PC-9 (cell line): Measurements from ENCODE around the gene KCNRG. TPM values are rescaled to one million over a fixed set of nuclear protein-coding genes. Genes with fewer than 3 reads are reported as not detected.
A peak's percentile ranks its signal among the peaks of the same experiment; 100 is the strongest.
"Not testable (repeated sequence)": the region's sequence is repeated elsewhere in the genome, so short reads cannot be mapped to it uniquely, and the experiment has no call there.

Experiments used
- BruUV-seq: library from RNA; stranded (reverse); fragments of 400-500 nt; replicated peaks from 2 replicates; lab custom pipeline; 2021; lab: Mats Ljungman, UMichigan
- CTCF ChIA-PET: fragments of 300-600 bp; sonication (Branson Sonifier 250); formaldehyde crosslinking; loops from one replicate; lab custom pipeline; 2022; ENCODE audit warnings: antibody characterized with exemption; lab: Charles Lee
- POLR2A ChIA-PET: fragments of 300-600 bp; sonication (Branson Sonifier 250); formaldehyde crosslinking; loops from one replicate; lab custom pipeline; 2022; ENCODE audit warnings: antibody characterized with exemption; ENCODE audit not compliant: unreplicated experiment; lab: Charles Lee
- DNase-seq, 2 experiments: peaks; one replicate each; pipeline versions ENCODE4 v3.0.0 to v3.0.0-alpha.2; 2015 to 2022; ENCODE audit warnings: mixed read lengths in 1 of 2
- H2AFZ ChIP-seq: fragments of 200-600 bp; sonication (generic); 2 replicates; pipeline ENCODE4 v1.8.1; 2017; ENCODE audit warnings: antibody characterized with exemption
- H3F3A ChIP-seq: fragments of 200-600 bp; sonication (generic); 2 replicates; pipeline ENCODE4 v1.8.1; 2017; ENCODE audit warnings: antibody characterized with exemption, mild to moderate bottlenecking, low read depth; ENCODE audit not compliant: insufficient read depth
- H3K27ac ChIP-seq: fragments of 200-600 bp; sonication (generic); 2 replicates; pipeline ENCODE4 v1.6.1; 2016; ENCODE audit warnings: mixed run types
- H3K27me3 ChIP-seq: fragments of 200-600 bp; sonication (generic); 2 replicates; pipeline ENCODE4 v1.6.1; 2016; ENCODE audit warnings: low read depth, mixed run types; ENCODE audit not compliant: insufficient read depth
- H3K36me3 ChIP-seq: fragments of 200-600 bp; sonication (generic); 2 replicates; pipeline ENCODE4 v1.6.1; 2016; ENCODE audit warnings: low read depth, mixed run types
- H3K4me1 ChIP-seq: fragments of 200-600 bp; sonication (generic); replicated peaks from 2 replicates; pipeline ENCODE4 v1.6.1; 2016; ENCODE audit warnings: mixed run types; ENCODE audit not compliant: insufficient read depth
- H3K4me2 ChIP-seq: fragments of 200-600 bp; sonication (generic); 2 replicates; pipeline ENCODE4 v1.6.1; 2017; ENCODE audit warnings: mixed run types
- H3K4me3 ChIP-seq: fragments of 200-600 bp; sonication (generic); 2 replicates; pipeline ENCODE4 v1.6.1; 2016; ENCODE audit warnings: mixed run types
- H3K79me2 ChIP-seq: fragments of 200-600 bp; sonication (generic); 2 replicates; pipeline ENCODE4 v1.6.1; 2017; ENCODE audit warnings: low read depth, mixed run types
- H3K9me2 ChIP-seq: fragments of 200-600 bp; sonication (generic); 2 replicates; pipeline ENCODE4 v1.8.1; 2017; ENCODE audit warnings: mild to moderate bottlenecking; ENCODE audit not compliant: insufficient read depth
- H3K9me3 ChIP-seq: fragments of 200-600 bp; sonication (generic); 2 replicates; pipeline ENCODE4 v1.8.1; 2016; ENCODE audit warnings: low read depth; ENCODE audit not compliant: insufficient read depth
- H4K20me1 ChIP-seq: fragments of 200-600 bp; sonication (generic); 2 replicates; pipeline ENCODE4 v1.8.1; 2017; ENCODE audit not compliant: insufficient read depth
- EZH2 ChIP-seq: fragments of 200-600 bp; sonication (generic); IDR thresholded peaks from 2 replicates; pipeline ENCODE4 v1.8.0; 2017; ENCODE audit warnings: antibody characterized with exemption, low read depth
- intact Hi-C: fragments of 100-400 bp; cut with micrococcal nuclease; formaldehyde crosslinking; loops from one replicate; pipeline ENCODE4 v1.10.0; 2022; ENCODE audit not compliant: unreplicated experiment
- total RNA-seq: library from RNA; stranded (reverse); gene quantifications from 2 replicates; pipeline ENCODE4 v1.2.3, GENCODE V29; 2021
- TF ChIP-seq, protein P1 (sequence below): fragments of 200-600 bp; sonication (generic); conservative IDR thresholded peaks from 2 replicates; pipeline ENCODE4 v1.6.1; 2017; ENCODE audit warnings: mixed run types, antibody characterized with exemption, mild to moderate bottlenecking, moderate library complexity

The KCNRG gene
- total RNA-seq, 1 experiment from 2014 or later: 0.41 TPM

DNA sequence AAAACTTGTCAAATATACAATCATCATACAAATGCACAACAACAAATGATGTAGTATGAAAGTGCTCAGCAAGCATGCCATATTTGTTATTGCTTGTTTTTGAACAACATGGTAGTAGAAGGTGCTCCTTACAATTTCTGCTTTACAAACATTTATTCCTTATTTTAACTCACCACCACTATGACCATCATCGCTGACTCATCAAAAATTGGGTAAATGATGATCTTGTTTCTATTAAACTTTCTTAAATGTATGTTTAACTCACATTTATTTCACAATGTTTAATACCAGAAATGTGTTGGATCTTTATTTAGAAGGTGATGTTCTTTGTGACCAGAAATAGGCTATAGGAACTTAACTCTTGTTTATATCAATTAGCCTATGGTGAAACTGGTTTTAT is 45.5 kb downstream of the KCNRG start:
- POLR2A ChIA-PET: no interaction called here
- H4K20me1 ChIP-seq: 0 out of 2 replicates have a peak, but pooled peaks cover 5% of the 10 kb centered on the region
- no peaks in the 10 kb centered on the region for H3K4me1 ChIP-seq
- H2AFZ ChIP-seq: no peak overlapping the region
- BruUV-seq: no TSS peak
- H3K79me2 ChIP-seq: peaks cover 47% of the 10 kb centered on the region
- DNase-seq: no peak
- no peak for TF ChIP-seq EZH2
- TF ChIP-seq, protein P1, sequence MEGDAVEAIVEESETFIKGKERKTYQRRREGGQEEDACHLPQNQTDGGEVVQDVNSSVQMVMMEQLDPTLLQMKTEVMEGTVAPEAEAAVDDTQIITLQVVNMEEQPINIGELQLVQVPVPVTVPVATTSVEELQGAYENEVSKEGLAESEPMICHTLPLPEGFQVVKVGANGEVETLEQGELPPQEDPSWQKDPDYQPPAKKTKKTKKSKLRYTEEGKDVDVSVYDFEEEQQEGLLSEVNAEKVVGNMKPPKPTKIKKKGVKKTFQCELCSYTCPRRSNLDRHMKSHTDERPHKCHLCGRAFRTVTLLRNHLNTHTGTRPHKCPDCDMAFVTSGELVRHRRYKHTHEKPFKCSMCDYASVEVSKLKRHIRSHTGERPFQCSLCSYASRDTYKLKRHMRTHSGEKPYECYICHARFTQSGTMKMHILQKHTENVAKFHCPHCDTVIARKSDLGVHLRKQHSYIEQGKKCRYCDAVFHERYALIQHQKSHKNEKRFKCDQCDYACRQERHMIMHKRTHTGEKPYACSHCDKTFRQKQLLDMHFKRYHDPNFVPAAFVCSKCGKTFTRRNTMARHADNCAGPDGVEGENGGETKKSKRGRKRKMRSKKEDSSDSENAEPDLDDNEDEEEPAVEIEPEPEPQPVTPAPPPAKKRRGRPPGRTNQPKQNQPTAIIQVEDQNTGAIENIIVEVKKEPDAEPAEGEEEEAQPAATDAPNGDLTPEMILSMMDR: no peak
- H3K9me3 ChIP-seq: no peaks in the 10 kb centered on the region
- H3K4me2 ChIP-seq: no peak overlapping the region
- no peak overlapping the region for H3K4me3 ChIP-seq
- H3K27ac ChIP-seq: no peak overlapping the region
- no peaks in the 10 kb centered on the region for H3K27me3 ChIP-seq
- H3K36me3 ChIP-seq: peaks cover 9% of the 10 kb centered on the region; the same call in 1 of the 2 replicates
- intact Hi-C loops: no loop called here
- H3F3A ChIP-seq: no peaks in the 10 kb centered on the region
- CTCF ChIA-PET: no interaction called here
- no peaks in the 10 kb centered on the region; the same call in 1 of the 2 replicates for H3K9me2 ChIP-seq

GRCh38 chr13:50062336-50062735 is 47.1 kb downstream of the KCNRG start:
- H3F3A ChIP-seq, H4K20me1 ChIP-seq, H3K4me2 ChIP-seq, H3K9me3 ChIP-seq, H3K27me3 ChIP-seq, H3K27ac ChIP-seq, CTCF ChIA-PET, intact Hi-C loops, H3K9me2 ChIP-seq, DNase-seq, H3K4me1 ChIP-seq, POLR2A ChIA-PET, H2AFZ ChIP-seq, H3K4me3 ChIP-seq, BruUV-seq: not testable (repeated sequence)
- H3K36me3 ChIP-seq: peaks cover 14% of the 10 kb centered on the region; the same call in 1 of the 2 replicates
- H3K79me2 ChIP-seq: peaks cover 37% of the 10 kb centered on the region

DNA sequence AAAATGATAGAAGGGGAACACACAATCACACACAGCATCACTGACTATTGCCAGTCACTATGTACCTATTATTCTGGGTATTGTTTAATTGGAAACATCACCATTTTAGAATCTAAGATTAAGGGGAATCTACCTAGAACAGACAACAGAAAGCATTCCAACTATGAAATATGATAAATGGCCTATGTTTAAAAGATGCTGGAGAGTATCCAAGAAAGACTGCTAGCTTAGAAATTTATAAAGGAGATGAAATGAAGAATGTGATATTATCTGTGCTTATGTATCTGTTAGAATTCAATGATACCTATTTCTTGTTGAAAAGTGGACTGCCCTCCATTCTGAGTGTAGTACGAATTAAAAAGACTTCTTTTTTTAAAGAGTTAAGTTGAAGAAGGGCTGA is 50.5 kb downstream of the KCNRG start:
- no TSS peak for BruUV-seq
- Histone ChIP-seq H2AFZ (no peak overlapping the region), H3K9me2 (no peaks in the 10 kb centered on the region), H3F3A (peaks cover 13% of the 10 kb centered on the region; the same call in 1 of the 2 replicates), H3K4me3 (no peak overlapping the region), H3K79me2 (peaks cover 56% of the 10 kb centered on the region), H3K9me3 (no peaks in the 10 kb centered on the region), H3K36me3 (peaks cover 23% of the 10 kb centered on the region), H3K4me1 (no peaks in the 10 kb centered on the region), H3K27me3 (no peaks in the 10 kb centered on the region), H4K20me1 (0 out of 2 replicates have a peak, but pooled peaks cover 5% of the 10 kb centered on the region), H3K27ac (no peak overlapping the region), H3K4me2 (no peak overlapping the region)
- no peak for TF ChIP-seq EZH2
- TF ChIP-seq, protein P1: no peak
- POLR2A ChIA-PET: no interaction called here
- CTCF ChIA-PET: no interaction called here
- DNase-seq: no peak
- intact Hi-C loops: no loop called here

DNA sequence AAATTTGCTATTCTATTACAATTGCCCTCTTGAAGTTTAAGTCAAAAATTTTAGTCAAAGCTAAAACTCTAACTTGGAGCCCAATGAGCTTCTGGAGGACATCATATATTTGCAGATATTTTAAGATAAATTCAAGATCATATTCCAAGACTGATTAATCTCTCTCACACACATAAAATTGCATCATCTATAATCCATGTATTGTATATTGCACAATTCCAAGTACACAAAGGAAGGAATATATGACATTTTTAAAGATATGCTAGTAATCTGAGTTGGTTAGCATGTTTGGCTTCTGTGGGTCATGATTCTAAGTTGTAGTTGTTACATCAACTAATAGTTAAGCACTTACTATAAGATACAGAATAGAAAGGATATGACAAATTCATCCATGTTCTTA is 53.3 kb downstream of the KCNRG start:
- intact Hi-C loops: no loop called here
- Histone ChIP-seq H2AFZ (no peak overlapping the region), H3K79me2 (peaks cover 64% of the 10 kb centered on the region), H3K9me2 (no peaks in the 10 kb centered on the region), H3K27me3 (no peaks in the 10 kb centered on the region), H3K36me3 (peaks cover 29% of the 10 kb centered on the region), H3K4me3 (no peak overlapping the region), H3K4me1 (no peaks in the 10 kb centered on the region), H4K20me1 (peaks cover 5% of the 10 kb centered on the region; the same call in 1 of the 2 replicates), H3F3A (peaks cover 13% of the 10 kb centered on the region; the same call in 1 of the 2 replicates), H3K4me2 (no peak overlapping the region), H3K9me3 (no peaks in the 10 kb centered on the region), H3K27ac (peak overlapping the region; percentile 0; the same call in 1 of the 2 replicates)
- DNase-seq: no peak
- ChIA-PET POLR2A (no interaction called here), CTCF (no interaction called here)
- TF ChIP-seq, protein P1: no peak
- no TSS peak for BruUV-seq
